Liver (tissue), 9 donors: ENCODE results near the gene SPIN1. TPM values are rescaled to one million over a fixed set of nuclear protein-coding genes. Genes with fewer than 3 reads are reported as not detected.

Source experiments
- DNase-seq: peaks from one replicate; pipeline ENCODE4 v3.0.0-alpha.2; 2017; ENCODE audit warnings: low spot score
- H3K27ac ChIP-seq, 2 donors: one replicate each; pipeline ENCODE4 v1.7.0; 2013; ENCODE audit warnings: inconsistent platforms in 2 of 2, low read length in 2 of 2, control low read depth in 1 of 2, low read depth in 1 of 2, mild to moderate bottlenecking in 1 of 2
- H3K27me3 ChIP-seq, 4 donors: one replicate each; pipeline versions ENCODE4 v1.6.1 to v1.7.0; 2013; ENCODE audit warnings: low read length in 3 of 4, inconsistent platforms in 1 of 4, mild to moderate bottlenecking in 1 of 4, moderate library complexity in 1 of 4; ENCODE audit not compliant: control insufficient read depth in 4 of 4, insufficient read depth in 4 of 4
- H3K36me3 ChIP-seq, 4 donors: one replicate each; pipeline versions ENCODE4 v1.6.1 to v1.7.0; 2013; ENCODE audit warnings: low read length in 3 of 4, mild to moderate bottlenecking in 3 of 4, low read depth in 1 of 4, moderate library complexity in 1 of 4; ENCODE audit not compliant: control insufficient read depth in 4 of 4, insufficient read depth in 3 of 4
- H3K4me1 ChIP-seq, 4 donors: one replicate each; pipeline versions ENCODE4 v1.6.1 to v1.7.0; 2013; ENCODE audit warnings: low read length in 3 of 4, mild to moderate bottlenecking in 3 of 4, moderate library complexity in 1 of 4; ENCODE audit not compliant: control insufficient read depth in 4 of 4, insufficient read depth in 4 of 4
- H3K4me3 ChIP-seq, 3 donors: one replicate each; pipeline versions ENCODE4 v1.6.1 to v1.7.0; 2013; ENCODE audit warnings: low read length in 3 of 3, control low read depth in 1 of 3, low read depth in 1 of 3, mild to moderate bottlenecking in 1 of 3
- H3K9ac ChIP-seq, 2 donors: one replicate each; pipeline ENCODE4 v1.7.0; 2013; ENCODE audit warnings: low read length in 2 of 2, mild to moderate bottlenecking in 2 of 2, moderate library complexity in 2 of 2, control low read depth in 1 of 2, low read depth in 1 of 2
- H3K9me3 ChIP-seq, 4 donors: one replicate each; pipeline versions ENCODE4 v1.6.1 to v1.7.0; 2013; ENCODE audit warnings: low read length in 3 of 4; ENCODE audit not compliant: control insufficient read depth in 4 of 4
- EGR1 ChIP-seq, 2 donors: IDR thresholded peaks; 2 replicates each; pipeline ENCODE4 v1.6.1; 2016 to 2018; ENCODE audit warnings: antibody characterized with exemption in 2 of 2, low read depth in 2 of 2
- FOXA1 ChIP-seq: IDR thresholded peaks from 2 replicates; pipeline ENCODE4 v1.6.1; 2016; ENCODE audit warnings: antibody characterized with exemption
- FOXA2 ChIP-seq: IDR thresholded peaks from 2 replicates; pipeline ENCODE4 v1.6.1; 2016; ENCODE audit warnings: antibody characterized with exemption
- GABPA ChIP-seq, 2 donors: IDR thresholded peaks in 1 of 2; conservative IDR thresholded peaks in 1 of 2; 2 replicates each; pipeline ENCODE4 v1.6.1; 2016; ENCODE audit warnings: antibody characterized with exemption in 2 of 2, mild to moderate bottlenecking in 1 of 2, moderate library complexity in 1 of 2
- HNF4A ChIP-seq, 2 donors: conservative IDR thresholded peaks; 2 replicates each; pipeline ENCODE4 v1.6.1; 2016; ENCODE audit warnings: antibody characterized with exemption in 2 of 2, mild to moderate bottlenecking in 2 of 2
- HNF4G ChIP-seq: IDR thresholded peaks from 2 replicates; pipeline ENCODE4 v1.6.1; 2016; ENCODE audit warnings: antibody characterized with exemption
- JUND ChIP-seq, 2 donors: IDR thresholded peaks; 2 replicates each; pipeline ENCODE4 v1.6.1; 2016; ENCODE audit warnings: antibody characterized with exemption in 2 of 2
- NR2F2 ChIP-seq: IDR thresholded peaks from 2 replicates; pipeline ENCODE4 v1.6.1; 2016; ENCODE audit warnings: antibody characterized with exemption
- RAD21 ChIP-seq, 2 donors: IDR thresholded peaks; 2 replicates each; pipeline ENCODE4 v1.6.1; 2016; ENCODE audit warnings: antibody characterized with exemption in 2 of 2, mild to moderate bottlenecking in 2 of 2
- RXRA ChIP-seq, 2 donors: IDR thresholded peaks; 2 replicates each; pipeline ENCODE4 v1.6.1; 2017 to 2018; ENCODE audit warnings: antibody characterized with exemption in 2 of 2, mild to moderate bottlenecking in 1 of 2
- SP1 ChIP-seq: IDR thresholded peaks from 2 replicates; pipeline ENCODE4 v1.6.1; 2018; ENCODE audit warnings: antibody characterized with exemption, mild to moderate bottlenecking
- TAF1 ChIP-seq: conservative IDR thresholded peaks from 2 replicates; pipeline ENCODE4 v1.6.1; 2016; ENCODE audit warnings: antibody characterized with exemption, mild to moderate bottlenecking
- YY1 ChIP-seq: IDR thresholded peaks from 2 replicates; pipeline ENCODE4 v1.6.1; 2016; ENCODE audit warnings: antibody characterized with exemption, mild to moderate bottlenecking
- WGBS: extraction: QIAGEN DNeasy Blood & Tissue Kit; methylation state at CpG from one replicate; pipeline ENCODE4 v1.1.7; 2013; 5-methylcytosine and 5-hydroxymethylcytosine counted together
- polyA plus RNA-seq, 2 donors: library from polyadenylated mRNA; stranded (reverse) in 1 of 2; unstranded in 1 of 2; fragments of 200-250 nt in 1 of 2; fragments of >200 nt in 1 of 2; fragmentation: Nextera tagmentation in 1 of 2; extraction: Ambion mirVana in 1 of 2; gene quantifications; one replicate each; pipeline versions ENCODE4 v1.2.1 to v1.2.3, GENCODE V29; 2013 to 2015
- total RNA-seq, 2 donors: library from RNA; depleted of rRNA; stranded (reverse); fragments of >200 nt; gene quantifications; one replicate each; pipeline ENCODE4 v1.2.3, GENCODE V29; 2014
- TF ChIP-seq, protein P1 (sequence below): IDR thresholded peaks from 2 replicates; pipeline ENCODE4 v1.6.1; 2016; ENCODE audit warnings: antibody characterized with exemption
- TF ChIP-seq, protein P2 (sequence below): IDR thresholded peaks from 2 replicates; pipeline ENCODE4 v1.6.1; 2016; ENCODE audit warnings: antibody characterized with exemption
- TF ChIP-seq, protein P3 (sequence below): fragments of 150-350 bp; IDR thresholded peaks from 2 replicates; pipeline ENCODE4 v1.5.1; 2017; ENCODE audit warnings: improper control_type of control experiment, low read depth, low read length; ENCODE audit not compliant: missing input control
- TF ChIP-seq, protein P4 (sequence below): IDR thresholded peaks from 2 replicates; pipeline ENCODE4 v1.6.1; 2016; ENCODE audit warnings: antibody characterized with exemption
- TF ChIP-seq, protein P5 (sequence below): IDR thresholded peaks from 2 replicates; pipeline ENCODE4 v1.6.1; 2016; ENCODE audit warnings: antibody characterized with exemption, mild to moderate bottlenecking
- donor health status: healthy.
- donor health status: healthy.
- donor health status: healthy.
- donor health status: healthy.
- donor health status: healthy.

SPIN1 gene
- total and polyA plus RNA-seq, 4 donors: 9.0 to 30.3 (median 18.6) TPM

DNA sequence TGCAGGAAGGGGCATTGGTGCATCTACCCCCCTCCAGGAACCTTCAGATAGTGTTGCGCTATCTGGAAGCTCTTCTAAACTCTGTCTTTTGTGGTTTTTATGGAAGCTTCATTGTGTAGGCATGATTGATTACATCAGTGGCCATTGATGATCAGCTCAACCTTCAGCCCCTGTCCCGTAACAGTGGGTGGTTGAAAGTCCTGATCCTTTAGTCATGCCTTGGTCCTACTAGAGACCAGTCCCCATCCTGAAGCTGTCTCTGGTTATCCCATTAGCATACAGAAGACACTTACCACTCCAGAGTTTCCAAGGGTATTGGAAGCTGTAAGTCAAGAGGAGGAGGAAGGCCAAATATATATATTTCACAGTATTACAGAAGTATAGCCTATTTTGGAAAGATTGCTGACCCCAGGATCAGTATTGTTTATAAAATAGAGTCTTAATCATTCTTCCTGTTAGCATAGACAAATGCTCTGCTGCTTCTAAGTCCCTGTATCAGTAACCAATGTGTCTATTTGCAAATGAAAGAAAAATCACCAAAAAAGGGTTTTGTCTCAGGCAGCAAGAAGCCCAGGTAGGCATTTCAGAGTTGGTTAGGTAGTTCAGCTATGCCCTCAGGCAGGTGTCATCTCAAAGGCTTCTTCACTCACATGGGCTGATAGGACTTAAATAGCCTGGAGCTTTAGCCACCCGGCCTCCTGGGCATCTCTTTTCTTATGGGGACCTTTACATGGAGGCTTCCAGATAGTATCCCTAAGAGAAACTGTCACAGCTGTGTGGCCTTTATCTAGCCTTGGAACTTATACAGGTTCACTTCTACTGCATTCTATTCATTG is 41.6 kb downstream of the SPIN1 start:
- 96% methylated on average over 3 of the region's 3 CpGs for WGBS
- Histone ChIP-seq H3K36me3 (peaks cover 0 to 4% (median 1%) of the 10 kb centered on the region in 4 donors), H3K9me3 (no peaks in the 10 kb centered on the region), H3K4me3 (no peak overlapping the region), H3K27me3 (no peaks in the 10 kb centered on the region), H3K4me1 (peaks cover 0 to 2% (median 0%) of the 10 kb centered on the region in 4 donors), H3K9ac (no peak overlapping the region), H3K27ac (no peak overlapping the region)
- TF ChIP-seq EGR1 (IDR thresholded peaks at IDR 0.05; ENCODE audit: low read depth in 2 of 2) (no peak), JUND (IDR thresholded peaks at IDR 0.05) (no peak), FOXA2 (no peak), RAD21 (IDR thresholded peaks at IDR 0.05) (no peak), TAF1 (no peak), NR2F2 (no peak), YY1 (no peak), HNF4A (conservative IDR thresholded peaks at IDR 0.05) (no peak), GABPA (IDR thresholded peaks at IDR 0.05 in 1 of 2, conservative IDR thresholded peaks at IDR 0.05 in 1 of 2) (no peak), SP1 (no peak), FOXA1 (no peak), HNF4G (no peak), RXRA (IDR thresholded peaks at IDR 0.05) (no peak)
- TF ChIP-seq, protein P1, sequence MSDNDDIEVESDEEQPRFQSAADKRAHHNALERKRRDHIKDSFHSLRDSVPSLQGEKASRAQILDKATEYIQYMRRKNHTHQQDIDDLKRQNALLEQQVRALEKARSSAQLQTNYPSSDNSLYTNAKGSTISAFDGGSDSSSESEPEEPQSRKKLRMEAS: no peak
- TF ChIP-seq, protein P2, sequence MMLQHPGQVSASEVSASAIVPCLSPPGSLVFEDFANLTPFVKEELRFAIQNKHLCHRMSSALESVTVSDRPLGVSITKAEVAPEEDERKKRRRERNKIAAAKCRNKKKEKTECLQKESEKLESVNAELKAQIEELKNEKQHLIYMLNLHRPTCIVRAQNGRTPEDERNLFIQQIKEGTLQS: no peak
- TF ChIP-seq, protein P3, sequence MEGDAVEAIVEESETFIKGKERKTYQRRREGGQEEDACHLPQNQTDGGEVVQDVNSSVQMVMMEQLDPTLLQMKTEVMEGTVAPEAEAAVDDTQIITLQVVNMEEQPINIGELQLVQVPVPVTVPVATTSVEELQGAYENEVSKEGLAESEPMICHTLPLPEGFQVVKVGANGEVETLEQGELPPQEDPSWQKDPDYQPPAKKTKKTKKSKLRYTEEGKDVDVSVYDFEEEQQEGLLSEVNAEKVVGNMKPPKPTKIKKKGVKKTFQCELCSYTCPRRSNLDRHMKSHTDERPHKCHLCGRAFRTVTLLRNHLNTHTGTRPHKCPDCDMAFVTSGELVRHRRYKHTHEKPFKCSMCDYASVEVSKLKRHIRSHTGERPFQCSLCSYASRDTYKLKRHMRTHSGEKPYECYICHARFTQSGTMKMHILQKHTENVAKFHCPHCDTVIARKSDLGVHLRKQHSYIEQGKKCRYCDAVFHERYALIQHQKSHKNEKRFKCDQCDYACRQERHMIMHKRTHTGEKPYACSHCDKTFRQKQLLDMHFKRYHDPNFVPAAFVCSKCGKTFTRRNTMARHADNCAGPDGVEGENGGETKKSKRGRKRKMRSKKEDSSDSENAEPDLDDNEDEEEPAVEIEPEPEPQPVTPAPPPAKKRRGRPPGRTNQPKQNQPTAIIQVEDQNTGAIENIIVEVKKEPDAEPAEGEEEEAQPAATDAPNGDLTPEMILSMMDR: no peak
- TF ChIP-seq, protein P4, sequence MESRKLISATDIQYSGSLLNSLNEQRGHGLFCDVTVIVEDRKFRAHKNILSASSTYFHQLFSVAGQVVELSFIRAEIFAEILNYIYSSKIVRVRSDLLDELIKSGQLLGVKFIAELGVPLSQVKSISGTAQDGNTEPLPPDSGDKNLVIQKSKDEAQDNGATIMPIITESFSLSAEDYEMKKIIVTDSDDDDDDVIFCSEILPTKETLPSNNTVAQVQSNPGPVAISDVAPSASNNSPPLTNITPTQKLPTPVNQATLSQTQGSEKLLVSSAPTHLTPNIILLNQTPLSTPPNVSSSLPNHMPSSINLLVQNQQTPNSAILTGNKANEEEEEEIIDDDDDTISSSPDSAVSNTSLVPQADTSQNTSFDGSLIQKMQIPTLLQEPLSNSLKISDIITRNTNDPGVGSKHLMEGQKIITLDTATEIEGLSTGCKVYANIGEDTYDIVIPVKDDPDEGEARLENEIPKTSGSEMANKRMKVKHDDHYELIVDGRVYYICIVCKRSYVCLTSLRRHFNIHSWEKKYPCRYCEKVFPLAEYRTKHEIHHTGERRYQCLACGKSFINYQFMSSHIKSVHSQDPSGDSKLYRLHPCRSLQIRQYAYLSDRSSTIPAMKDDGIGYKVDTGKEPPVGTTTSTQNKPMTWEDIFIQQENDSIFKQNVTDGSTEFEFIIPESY: no peak
- DNase-seq: no peak

DNA sequence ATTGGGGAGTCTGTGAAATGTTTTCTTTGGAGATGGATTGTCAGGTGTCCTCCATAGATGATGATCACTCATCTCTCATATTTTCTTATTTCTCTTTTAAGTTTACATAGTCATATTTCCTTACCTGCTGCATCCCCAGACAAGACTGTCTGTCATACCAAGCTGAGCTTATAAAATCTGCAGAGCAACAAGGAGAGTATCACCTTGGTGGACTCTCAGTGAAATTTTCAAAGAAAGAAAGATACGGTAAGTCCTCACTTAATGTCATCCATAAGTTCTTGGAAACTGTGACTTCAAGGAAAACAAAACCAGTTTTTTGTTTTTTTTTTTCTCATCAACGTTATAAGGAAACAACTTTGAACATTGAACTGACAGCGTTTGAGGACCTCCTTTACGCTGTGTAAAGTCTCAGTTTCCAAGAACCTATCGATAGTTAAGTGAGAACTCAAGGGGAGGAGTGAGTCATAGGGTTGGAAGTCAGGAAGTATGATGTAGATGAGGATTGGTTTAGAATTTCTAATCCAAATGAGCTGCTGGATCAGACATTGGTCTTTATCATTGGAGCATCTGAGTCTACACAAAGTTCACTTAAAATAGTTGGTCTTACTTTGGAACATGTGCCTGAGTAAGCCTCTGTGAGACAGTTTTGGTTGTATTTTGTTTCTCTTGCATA is 45.5 kb downstream of the SPIN1 start:
- H3K27me3 ChIP-seq: no peaks in the 10 kb centered on the region
- H3K4me3 ChIP-seq: no peak overlapping the region
- no peaks in the 10 kb centered on the region for H3K9me3 ChIP-seq
- DNase-seq: no peak
- H3K36me3 ChIP-seq: peaks cover 0 to 4% (median 1%) of the 10 kb centered on the region in 4 donors
- WGBS: 83% methylated on average over 5 of the region's 5 CpGs
- H3K27ac ChIP-seq: no peak overlapping the region
- H3K9ac ChIP-seq: no peak overlapping the region
- peaks cover 3 to 25% (median 17%) of the 10 kb centered on the region in 4 donors for H3K4me1 ChIP-seq
- TF ChIP-seq NR2F2 (no peak), RXRA (IDR thresholded peaks at IDR 0.05) (no peak), FOXA1 (no peak), TAF1 (no peak), RAD21 (IDR thresholded peaks at IDR 0.05) (no peak), YY1 (no peak), GABPA (IDR thresholded peaks at IDR 0.05 in 1 of 2, conservative IDR thresholded peaks at IDR 0.05 in 1 of 2) (no peak), SP1 (no peak), FOXA2 (no peak), EGR1 (IDR thresholded peaks at IDR 0.05; ENCODE audit: low read depth in 2 of 2) (no peak), JUND (IDR thresholded peaks at IDR 0.05) (no peak), HNF4A (conservative IDR thresholded peaks at IDR 0.05) (no peak)
- TF ChIP-seq, protein P5, sequence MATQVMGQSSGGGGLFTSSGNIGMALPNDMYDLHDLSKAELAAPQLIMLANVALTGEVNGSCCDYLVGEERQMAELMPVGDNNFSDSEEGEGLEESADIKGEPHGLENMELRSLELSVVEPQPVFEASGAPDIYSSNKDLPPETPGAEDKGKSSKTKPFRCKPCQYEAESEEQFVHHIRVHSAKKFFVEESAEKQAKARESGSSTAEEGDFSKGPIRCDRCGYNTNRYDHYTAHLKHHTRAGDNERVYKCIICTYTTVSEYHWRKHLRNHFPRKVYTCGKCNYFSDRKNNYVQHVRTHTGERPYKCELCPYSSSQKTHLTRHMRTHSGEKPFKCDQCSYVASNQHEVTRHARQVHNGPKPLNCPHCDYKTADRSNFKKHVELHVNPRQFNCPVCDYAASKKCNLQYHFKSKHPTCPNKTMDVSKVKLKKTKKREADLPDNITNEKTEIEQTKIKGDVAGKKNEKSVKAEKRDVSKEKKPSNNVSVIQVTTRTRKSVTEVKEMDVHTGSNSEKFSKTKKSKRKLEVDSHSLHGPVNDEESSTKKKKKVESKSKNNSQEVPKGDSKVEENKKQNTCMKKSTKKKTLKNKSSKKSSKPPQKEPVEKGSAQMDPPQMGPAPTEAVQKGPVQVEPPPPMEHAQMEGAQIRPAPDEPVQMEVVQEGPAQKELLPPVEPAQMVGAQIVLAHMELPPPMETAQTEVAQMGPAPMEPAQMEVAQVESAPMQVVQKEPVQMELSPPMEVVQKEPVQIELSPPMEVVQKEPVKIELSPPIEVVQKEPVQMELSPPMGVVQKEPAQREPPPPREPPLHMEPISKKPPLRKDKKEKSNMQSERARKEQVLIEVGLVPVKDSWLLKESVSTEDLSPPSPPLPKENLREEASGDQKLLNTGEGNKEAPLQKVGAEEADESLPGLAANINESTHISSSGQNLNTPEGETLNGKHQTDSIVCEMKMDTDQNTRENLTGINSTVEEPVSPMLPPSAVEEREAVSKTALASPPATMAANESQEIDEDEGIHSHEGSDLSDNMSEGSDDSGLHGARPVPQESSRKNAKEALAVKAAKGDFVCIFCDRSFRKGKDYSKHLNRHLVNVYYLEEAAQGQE: no peak
- TF ChIP-seq, protein P1: no peak
- TF ChIP-seq, protein P4: no peak
- TF ChIP-seq, protein P2: no peak
